Natural killer cell (primary cell): ENCODE data around the gene YOD1. TPM values are rescaled to one million over a fixed set of nuclear protein-coding genes. Genes with fewer than 3 reads are reported as not detected.
A peak's percentile ranks its signal among the peaks of the same experiment; 100 is the strongest.

Experiments
- ATAC-seq, 3 donors: fragments of 150-1000 bp in 2 of 3; fragments of 200-7000 bp in 1 of 3; cut with Tn5 transposase; 1 replicate in 1 of 3; 2 replicates in 2 of 3; pipeline ENCODE4 v1.10.0; 2021; ENCODE audit warnings: mild to moderate bottlenecking in 2 of 3, moderate library complexity in 2 of 3
- DNase-seq, 2 donors: peaks; one replicate each; pipeline versions ENCODE4 v3.0.0 to v3.0.0-alpha.2; 2013 to 2021; ENCODE audit warnings: mixed read lengths in 1 of 2
- H3K27ac ChIP-seq: one replicate; pipeline ENCODE4 v1.5.1; 2013; ENCODE audit warnings: mild to moderate bottlenecking, low read length
- H3K27me3 ChIP-seq: one replicate; pipeline ENCODE4 v1.6.1; 2013; ENCODE audit warnings: low read length; ENCODE audit not compliant: control insufficient read depth, insufficient read depth
- H3K36me3 ChIP-seq: one replicate; pipeline ENCODE4 v1.6.1; 2013; ENCODE audit warnings: low read length; ENCODE audit not compliant: control insufficient read depth, insufficient read depth
- H3K4me1 ChIP-seq: one replicate; pipeline ENCODE4 v1.6.1; 2013; ENCODE audit warnings: low read length; ENCODE audit not compliant: control insufficient read depth, insufficient read depth
- H3K4me3 ChIP-seq: one replicate; pipeline ENCODE4 v1.5.1; 2013; ENCODE audit warnings: low read length
- H3K9me3 ChIP-seq: one replicate; pipeline ENCODE4 v1.6.1; 2013; ENCODE audit warnings: low read length; ENCODE audit not compliant: control insufficient read depth, insufficient read depth
- H3K27ac Mint-ChIP-seq, 2 donors: one replicate each; pipeline ENCODE4 v1.8.0; 2022; ENCODE audit warnings: mild to moderate bottlenecking in 2 of 2, mixed read lengths in 2 of 2, moderate library complexity in 1 of 2
- H3K27me3 Mint-ChIP-seq, 2 donors: one replicate each; pipeline ENCODE4 v1.8.0; 2022; ENCODE audit warnings: low read depth in 2 of 2, mixed read lengths in 2 of 2
- H3K36me3 Mint-ChIP-seq: one replicate; pipeline ENCODE4 v1.8.0; 2022; ENCODE audit warnings: mixed read lengths
- H3K4me1 Mint-ChIP-seq, 2 donors: one replicate each; pipeline ENCODE4 v1.8.0; 2022; ENCODE audit warnings: mixed read lengths in 2 of 2
- H3K4me3 Mint-ChIP-seq: one replicate; pipeline ENCODE4 v1.8.0; 2022; ENCODE audit warnings: mild to moderate bottlenecking, moderate library complexity, mixed read lengths
- H3K9me3 Mint-ChIP-seq, 2 donors: one replicate each; pipeline ENCODE4 v1.8.0; 2022; ENCODE audit warnings: mixed read lengths in 2 of 2
- WGBS: methylation state at CpG from one replicate; pipeline ENCODE4 v1.1.7; 2013; ENCODE audit warnings: missing lambda C conversion rate; ENCODE audit not compliant: insufficient coverage; 5-methylcytosine and 5-hydroxymethylcytosine counted together
- intact Hi-C: fragments of 100-400 bp; cut with micrococcal nuclease; formaldehyde crosslinking; loops from one replicate; pipeline ENCODE4 v1.14.2; 2022
- total RNA-seq, 4 donors: library from RNA; stranded (reverse); fragments of 120-200 nt in 1 of 4; gene quantifications; one replicate each; pipeline versions ENCODE4 v1.2.3 to v1.2.4, GENCODE V29; 2013 to 2022
- TF ChIP-seq, protein P1 (sequence below): fragments of 200-600 bp; IDR thresholded peaks from one replicate; pipeline ENCODE4 v1.8.0; 2022; ENCODE audit warnings: antibody characterized with exemption

The YOD1 gene
- total RNA-seq, 3 donors from 2014 or later (not counting 1 experiment from before 2014, with no cell fraction given): 20.6 to 22.8 (median 21.2) TPM

- peaks cover 7 to 13% of the 10 kb centered on the region in 2 donors for H3K4me1 Mint-ChIP-seq
- no peaks in the 10 kb centered on the region for H3K36me3 Mint-ChIP-seq
- Histone ChIP-seq H3K4me3 (no peak overlapping the region), H3K4me1 (no peaks in the 10 kb centered on the region), H3K36me3 (no peaks in the 10 kb centered on the region), H3K27ac (no peak overlapping the region), H3K27me3 (peaks cover 9% of the 10 kb centered on the region), H3K9me3 (no peaks in the 10 kb centered on the region)
- WGBS: 100% methylated on average over 1 of the region's 2 CpGs
- H3K9me3 Mint-ChIP-seq: no peaks in the 10 kb centered on the region
- no peak overlapping the region for H3K4me3 Mint-ChIP-seq
- TF ChIP-seq, protein P1, sequence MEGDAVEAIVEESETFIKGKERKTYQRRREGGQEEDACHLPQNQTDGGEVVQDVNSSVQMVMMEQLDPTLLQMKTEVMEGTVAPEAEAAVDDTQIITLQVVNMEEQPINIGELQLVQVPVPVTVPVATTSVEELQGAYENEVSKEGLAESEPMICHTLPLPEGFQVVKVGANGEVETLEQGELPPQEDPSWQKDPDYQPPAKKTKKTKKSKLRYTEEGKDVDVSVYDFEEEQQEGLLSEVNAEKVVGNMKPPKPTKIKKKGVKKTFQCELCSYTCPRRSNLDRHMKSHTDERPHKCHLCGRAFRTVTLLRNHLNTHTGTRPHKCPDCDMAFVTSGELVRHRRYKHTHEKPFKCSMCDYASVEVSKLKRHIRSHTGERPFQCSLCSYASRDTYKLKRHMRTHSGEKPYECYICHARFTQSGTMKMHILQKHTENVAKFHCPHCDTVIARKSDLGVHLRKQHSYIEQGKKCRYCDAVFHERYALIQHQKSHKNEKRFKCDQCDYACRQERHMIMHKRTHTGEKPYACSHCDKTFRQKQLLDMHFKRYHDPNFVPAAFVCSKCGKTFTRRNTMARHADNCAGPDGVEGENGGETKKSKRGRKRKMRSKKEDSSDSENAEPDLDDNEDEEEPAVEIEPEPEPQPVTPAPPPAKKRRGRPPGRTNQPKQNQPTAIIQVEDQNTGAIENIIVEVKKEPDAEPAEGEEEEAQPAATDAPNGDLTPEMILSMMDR: no peak
- no peak for DNase-seq
- intact Hi-C loops: no loop called here
- no peak overlapping the region for H3K27ac Mint-ChIP-seq
- peaks cover 18 to 32% of the 10 kb centered on the region in 2 donors for H3K27me3 Mint-ChIP-seq
- ATAC-seq: no peak
Observed at GRCh38 chr1:207088161-207088560, 37.2 kb upstream of the YOD1 start.

GRCh38 chr1:207085887-207086286 lies 34.9 kb upstream of the YOD1 start:
- no peaks in the 10 kb centered on the region for H3K36me3 Mint-ChIP-seq
- TF ChIP-seq, protein P1: no peak
- no peak overlapping the region for H3K4me3 Mint-ChIP-seq
- no peaks in the 10 kb centered on the region for H3K9me3 Mint-ChIP-seq
- H3K27ac ChIP-seq: no peak overlapping the region
- peaks cover 18 to 44% of the 10 kb centered on the region in 2 donors for H3K27me3 Mint-ChIP-seq
- no peaks in the 10 kb centered on the region for H3K4me1 ChIP-seq
- 100% methylated on average over 1 of the region's 3 CpGs for WGBS
- ATAC-seq (no peak), DNase-seq (no peak)
- peaks cover 7% of the 10 kb centered on the region for H3K27me3 ChIP-seq
- no peaks in the 10 kb centered on the region for H3K36me3 ChIP-seq
- intact Hi-C loops: loop anchor here (1.0 kb wide), 1 partner anchor 319 kb away; no protein-coding TSS in a partner anchor
- no peak overlapping the region for H3K4me3 ChIP-seq
- H3K4me1 Mint-ChIP-seq: peaks cover 7 to 13% of the 10 kb centered on the region in 2 donors
- H3K9me3 ChIP-seq: no peaks in the 10 kb centered on the region
- no peak overlapping the region for H3K27ac Mint-ChIP-seq

- H3K36me3 ChIP-seq: no peaks in the 10 kb centered on the region
- peak; percentile 54 to 81 (median 70) for ATAC-seq
- H3K27me3 ChIP-seq: peaks cover 7% of the 10 kb centered on the region
- no peak overlapping the region for H3K4me3 Mint-ChIP-seq
- WGBS: 17% methylated on average over 8 of the region's 8 CpGs
- H3K36me3 Mint-ChIP-seq: no peaks in the 10 kb centered on the region
- H3K27me3 Mint-ChIP-seq: peaks cover 18 to 42% of the 10 kb centered on the region in 2 donors
- H3K4me1 Mint-ChIP-seq: peaks cover 7 to 13% of the 10 kb centered on the region in 2 donors
- H3K4me3 ChIP-seq: no peak overlapping the region
- intact Hi-C loops: loop anchor here (1.0 kb wide), 2 partner anchors 321 to 415 kb away; no protein-coding TSS in a partner anchor
- H3K9me3 Mint-ChIP-seq: no peaks in the 10 kb centered on the region
- peak in 1 of 2 donors; percentile 83 for DNase-seq
- H3K27ac ChIP-seq: no peak overlapping the region
- H3K27ac Mint-ChIP-seq: no peak overlapping the region
- TF ChIP-seq, protein P1: peak; percentile 62
- no peaks in the 10 kb centered on the region for H3K4me1 ChIP-seq
- H3K9me3 ChIP-seq: no peaks in the 10 kb centered on the region
Observed at GRCh38 chr1:207084701-207085180, 33.7 kb upstream of the YOD1 start.

DNA sequence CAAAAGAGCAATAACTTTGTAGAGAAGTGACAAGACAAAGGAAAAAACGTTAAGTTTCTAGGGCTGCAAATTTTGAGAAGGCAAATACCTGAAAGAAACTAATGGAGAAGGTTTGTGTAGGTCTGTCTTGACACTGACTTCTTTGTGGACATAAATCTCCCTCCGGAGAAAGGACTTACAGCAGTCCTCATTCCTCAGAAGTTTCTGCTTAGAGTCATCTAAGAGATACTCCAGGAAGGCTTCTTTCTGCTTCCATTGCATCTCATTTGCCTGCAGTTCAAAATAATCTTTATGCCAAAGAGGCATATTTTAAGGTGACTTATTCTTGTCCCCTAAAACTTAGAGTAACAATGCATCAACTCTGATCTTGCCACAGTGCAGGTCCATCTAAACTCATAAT lies 33.2 kb upstream of the YOD1 start:
- peaks cover 7 to 11% of the 10 kb centered on the region in 2 donors for H3K4me1 Mint-ChIP-seq
- no peaks in the 10 kb centered on the region for H3K9me3 ChIP-seq
- no peaks in the 10 kb centered on the region for H3K4me1 ChIP-seq
- H3K36me3 Mint-ChIP-seq: no peaks in the 10 kb centered on the region
- intact Hi-C loops: loop anchor here (1.0 kb wide), 1 partner anchor 415 kb away; no protein-coding TSS in a partner anchor
- no peaks in the 10 kb centered on the region for H3K36me3 ChIP-seq
- H3K4me3 Mint-ChIP-seq: no peak overlapping the region
- ATAC-seq (no peak), DNase-seq (no peak)
- WGBS: 69% methylated on average over 2 of the region's 2 CpGs
- no peak overlapping the region for H3K4me3 ChIP-seq
- peaks cover 18 to 37% of the 10 kb centered on the region in 2 donors for H3K27me3 Mint-ChIP-seq
- H3K27ac Mint-ChIP-seq: no peak overlapping the region
- H3K9me3 Mint-ChIP-seq: no peaks in the 10 kb centered on the region
- H3K27me3 ChIP-seq: peaks cover 7% of the 10 kb centered on the region
- TF ChIP-seq, protein P1: no peak
- H3K27ac ChIP-seq: no peak overlapping the region
